ENCODE data around the gene MAB21L4.

The MAB21L4 gene

GRCh38 chr2:240892925-240893324, 3.0 kb downstream of the MAB21L4 start:
- no peak for FAIRE-seq

- FAIRE-seq, result no peak
These were observed 3.6 kb downstream of the MAB21L4 start for GRCh38 chr2:240892356-240892755.

GRCh38 chr2:240891492-240892340, 4.2 kb downstream of the MAB21L4 start:
- FAIRE-seq, result no peak

- no peak for FAIRE-seq
These were observed 5.3 kb downstream of the MAB21L4 start for GRCh38 chr2:240890691-240891090.

- no peak for FAIRE-seq
These were observed 6.1 kb downstream of the MAB21L4 start for GRCh38 chr2:240889601-240890560.

- no peak for FAIRE-seq
These were observed 6.9 kb downstream of the MAB21L4 start for GRCh38 chr2:240888890-240889573.

GRCh38 chr2:240888130-240888889, 7.6 kb downstream of the MAB21L4 start:
- FAIRE-seq, result no peak

- FAIRE-seq, result no peak
These were observed 8.3 kb downstream of the MAB21L4 start for GRCh38 chr2:240887631-240888030.

- no peak for FAIRE-seq
These were observed 9.0 kb downstream of the MAB21L4 start for GRCh38 chr2:240886678-240887609.

- no peak for FAIRE-seq
These were observed 9.9 kb downstream of the MAB21L4 start for GRCh38 chr2:240886023-240886565.

GRCh38 chr2:240885566-240885965, 10.4 kb downstream of the MAB21L4 start:
- no peak for FAIRE-seq

GRCh38 chr2:240884745-240885144, 11.2 kb downstream of the MAB21L4 start:
- FAIRE-seq, result no peak

- no peak for FAIRE-seq
These were observed 11.7 kb downstream of the MAB21L4 start for GRCh38 chr2:240884221-240884620.

- no peak for FAIRE-seq
These were observed 14.0 kb downstream of the MAB21L4 start for GRCh38 chr2:240881913-240882312.

GRCh38 chr2:240879105-240879504, 16.9 kb downstream of the MAB21L4 start:
- no peak for FAIRE-seq

GRCh38 chr2:240878341-240878936, 17.5 kb downstream of the MAB21L4 start:
- FAIRE-seq, result no peak

- no peak for FAIRE-seq
These were observed 18.3 kb downstream of the MAB21L4 start for GRCh38 chr2:240877460-240878340.

- FAIRE-seq, result no peak
These were observed 19.3 kb downstream of the MAB21L4 start for GRCh38 chr2:240876475-240877251.
